Measurements from ENCODE around the gene CDC14A.

GRCh38 chr1:100377590-100378361 is 25.5 kb downstream of the CDC14A start:
- TF ChIP-seq CTCF (IDR thresholded peaks at IDR 0.05) = no peak
- TF ChIP-seq POLR2A (IDR thresholded peaks at IDR 0.05) = no peak

Data from body of pancreas (tissue), 4 donors.